Keratinocyte (primary cell): ENCODE data around the gene PPID. TPM values are rescaled to one million over a fixed set of nuclear protein-coding genes. Genes with fewer than 3 reads are reported as not detected.
A peak's percentile ranks its signal among the peaks of the same experiment; 100 is the strongest.

ENCODE experiments used
- DNase-seq: peaks from one replicate; pipeline ENCODE4 v3.0.0-alpha.2; 2011; ENCODE audit warnings: low read depth, missing footprints, low spot score
- FAIRE-seq: peaks from 2 replicates; lab custom pipeline; 2011; peaks lifted over from hg19 to GRCh38; lab: Jason Lieb, UNC
- H2AFZ ChIP-seq: 2 replicates; pipeline ENCODE4 v1.6.0; 2012; ENCODE audit warnings: low read length, control low read depth, inconsistent platforms; ENCODE audit not compliant: control insufficient read depth
- H3K27ac ChIP-seq: 2 replicates; pipeline ENCODE4 v1.5.1; 2011; ENCODE audit warnings: low read length; ENCODE audit not compliant: control insufficient read depth, insufficient read depth
- H3K27me3 ChIP-seq: 3 replicates; pipeline ENCODE4 v1.6.0; 2011; ENCODE audit warnings: low read length; ENCODE audit not compliant: control insufficient read depth, insufficient read depth; ENCODE audit errors: extremely low read depth
- H3K36me3 ChIP-seq, 2 experiments: 2 replicates in 1 of 2; 3 replicates in 1 of 2; pipeline ENCODE4 v1.5.1; 2011; ENCODE audit warnings: low read length in 2 of 2, mild to moderate bottlenecking in 1 of 2; ENCODE audit not compliant: control insufficient read depth in 2 of 2, insufficient read depth in 2 of 2; ENCODE audit errors: extremely low read depth in 1 of 2
- H3K4me1 ChIP-seq: 3 replicates; pipeline ENCODE4 v1.5.1; 2011; ENCODE audit warnings: low read length; ENCODE audit not compliant: control insufficient read depth, insufficient read depth; ENCODE audit errors: extremely low read depth
- H3K4me2 ChIP-seq: 3 replicates; pipeline ENCODE4 v1.6.0; 2011; ENCODE audit warnings: low read depth, low read length; ENCODE audit not compliant: control insufficient read depth, insufficient read depth; ENCODE audit errors: extremely low read depth
- H3K4me3 ChIP-seq, 3 experiments: fragments of 200-600 bp in 1 of 3; sonication (generic) in 1 of 3; 2 replicates in 2 of 3; 3 replicates in 1 of 3; pipeline ENCODE4 v1.5.1; 2011 to 2016; ENCODE audit warnings: low read length in 3 of 3, mild to moderate bottlenecking in 3 of 3, control low read depth in 2 of 3, inconsistent platforms in 1 of 3, low read depth in 1 of 3, mixed read lengths in 1 of 3, mixed run types in 1 of 3, moderate library complexity in 1 of 3; ENCODE audit not compliant: control insufficient read depth in 2 of 3, insufficient read depth in 2 of 3; ENCODE audit errors: extremely low read depth in 1 of 3
- H3K79me2 ChIP-seq: 2 replicates; pipeline ENCODE4 v1.6.0; 2012; ENCODE audit warnings: low read length; ENCODE audit not compliant: control insufficient read depth, insufficient read depth
- H3K9ac ChIP-seq: 3 replicates; pipeline ENCODE4 v1.6.0; 2011; ENCODE audit warnings: low read length; ENCODE audit not compliant: control insufficient read depth, insufficient read depth; ENCODE audit errors: extremely low read depth
- H3K9me1 ChIP-seq: 3 replicates; pipeline ENCODE4 v1.6.0; 2011; ENCODE audit warnings: low read length; ENCODE audit not compliant: control insufficient read depth, insufficient read depth; ENCODE audit errors: extremely low read depth
- H3K9me3 ChIP-seq: 2 replicates; pipeline ENCODE4 v1.5.1; 2012; ENCODE audit warnings: low read depth, low read length; ENCODE audit not compliant: control insufficient read depth
- H4K20me1 ChIP-seq: 3 replicates; pipeline ENCODE4 v1.6.0; 2011; ENCODE audit warnings: low read length; ENCODE audit not compliant: control insufficient read depth, insufficient read depth; ENCODE audit errors: extremely low read depth
- EZH2 ChIP-seq: IDR thresholded peaks from one replicate; pipeline ENCODE4 v1.6.1; 2012; ENCODE audit warnings: inconsistent platforms, mild to moderate bottlenecking, low read length, moderate library complexity
- dilution Hi-C: fragments of 300-500 bp; cut with MboI; formaldehyde crosslinking; loops from one replicate; pipeline ENCODE4 v1.7.0; 2020; ENCODE audit warnings: low sequenced_read_pairs; ENCODE audit not compliant: extremely low pct_ligation_motif_present
- polyA plus RNA-seq, 5 experiments: library from polyadenylated mRNA; depleted of rRNA in 3 of 5; stranded (reverse) in 3 of 5; stranded (forward) in 1 of 5; unstranded in 1 of 5; fragments of >200 nt; gene quantifications; 1 replicate in 1 of 5; 2 replicates in 3 of 5; 3 replicates in 1 of 5; pipeline versions ENCODE4 v1.2.1 to v1.2.3, GENCODE V29; 2011 to 2012; ENCODE audit warnings: missing spikeins in 2 of 5, low read depth in 1 of 5, low replicate concordance in 1 of 5
- TF ChIP-seq, protein P1 (sequence below), 3 experiments: IDR thresholded peaks in 1 of 3; conservative IDR thresholded peaks in 1 of 3; optimal IDR thresholded peaks in 1 of 3; 2 replicates in 2 of 3; 3 replicates in 1 of 3; pipeline versions ENCODE3 to v1.5.1; 2011; ENCODE audit warnings: low read length in 3 of 3, mild to moderate bottlenecking in 3 of 3, moderate library complexity in 2 of 3, control low read depth in 1 of 3, inconsistent platforms in 1 of 3; ENCODE audit not compliant: insufficient read depth in 2 of 3; ENCODE audit errors: extremely low read depth in 1 of 3

The PPID gene
- polyA plus RNA-seq, 1 donor (not counting 4 experiments of a cell fraction or from before 2014, with no cell fraction given): 27.2 TPM

DNA sequence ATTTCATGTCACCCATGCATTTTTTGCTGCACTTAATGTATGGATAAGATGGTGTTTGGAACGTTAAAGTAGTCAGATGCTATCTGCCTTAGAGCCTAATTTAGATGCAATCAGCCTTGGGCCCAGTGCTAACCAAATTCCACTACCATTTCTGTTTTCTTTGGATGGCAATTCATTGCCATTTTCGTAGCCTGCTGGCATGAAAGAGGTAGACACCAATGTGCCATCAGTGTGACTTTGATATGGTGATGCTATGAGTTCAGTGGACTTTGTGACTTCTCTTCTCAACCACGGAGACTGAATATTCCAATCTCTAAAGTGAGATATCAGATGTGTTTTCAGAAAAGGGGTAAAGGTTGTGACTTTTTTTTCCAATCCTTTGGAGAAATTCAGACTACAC is 49.6 kb downstream of the PPID start:
- Histone ChIP-seq H3K4me1 (peaks cover 10% of the 10 kb centered on the region), H3K27ac (no peak overlapping the region), H3K4me2 (no peak overlapping the region), H4K20me1 (no peaks in the 10 kb centered on the region), H3K79me2 (peaks cover 20% of the 10 kb centered on the region), H3K9me1 (no peaks in the 10 kb centered on the region), H3K9ac (no peak overlapping the region), H3K4me3 (no peak overlapping the region), H3K36me3 (no peaks in the 10 kb centered on the region), H3K27me3 (no peaks in the 10 kb centered on the region), H2AFZ (no peak overlapping the region), H3K9me3 (no peaks in the 10 kb centered on the region)
- TF ChIP-seq, protein P1, sequence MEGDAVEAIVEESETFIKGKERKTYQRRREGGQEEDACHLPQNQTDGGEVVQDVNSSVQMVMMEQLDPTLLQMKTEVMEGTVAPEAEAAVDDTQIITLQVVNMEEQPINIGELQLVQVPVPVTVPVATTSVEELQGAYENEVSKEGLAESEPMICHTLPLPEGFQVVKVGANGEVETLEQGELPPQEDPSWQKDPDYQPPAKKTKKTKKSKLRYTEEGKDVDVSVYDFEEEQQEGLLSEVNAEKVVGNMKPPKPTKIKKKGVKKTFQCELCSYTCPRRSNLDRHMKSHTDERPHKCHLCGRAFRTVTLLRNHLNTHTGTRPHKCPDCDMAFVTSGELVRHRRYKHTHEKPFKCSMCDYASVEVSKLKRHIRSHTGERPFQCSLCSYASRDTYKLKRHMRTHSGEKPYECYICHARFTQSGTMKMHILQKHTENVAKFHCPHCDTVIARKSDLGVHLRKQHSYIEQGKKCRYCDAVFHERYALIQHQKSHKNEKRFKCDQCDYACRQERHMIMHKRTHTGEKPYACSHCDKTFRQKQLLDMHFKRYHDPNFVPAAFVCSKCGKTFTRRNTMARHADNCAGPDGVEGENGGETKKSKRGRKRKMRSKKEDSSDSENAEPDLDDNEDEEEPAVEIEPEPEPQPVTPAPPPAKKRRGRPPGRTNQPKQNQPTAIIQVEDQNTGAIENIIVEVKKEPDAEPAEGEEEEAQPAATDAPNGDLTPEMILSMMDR (optimal IDR thresholded peaks at IDR 0.05 in 1 of 3, IDR thresholded peaks at IDR 0.05 in 1 of 3, conservative IDR thresholded peaks at IDR 0.05 in 1 of 3; ENCODE audit: extremely low read depth in 1 of 3, insufficient read depth in 2 of 3, low read length in 3 of 3): no peak
- TF ChIP-seq EZH2: no peak
- DNase-seq: no peak
- no peak for FAIRE-seq
- dilution Hi-C loops: no loop called here

DNA sequence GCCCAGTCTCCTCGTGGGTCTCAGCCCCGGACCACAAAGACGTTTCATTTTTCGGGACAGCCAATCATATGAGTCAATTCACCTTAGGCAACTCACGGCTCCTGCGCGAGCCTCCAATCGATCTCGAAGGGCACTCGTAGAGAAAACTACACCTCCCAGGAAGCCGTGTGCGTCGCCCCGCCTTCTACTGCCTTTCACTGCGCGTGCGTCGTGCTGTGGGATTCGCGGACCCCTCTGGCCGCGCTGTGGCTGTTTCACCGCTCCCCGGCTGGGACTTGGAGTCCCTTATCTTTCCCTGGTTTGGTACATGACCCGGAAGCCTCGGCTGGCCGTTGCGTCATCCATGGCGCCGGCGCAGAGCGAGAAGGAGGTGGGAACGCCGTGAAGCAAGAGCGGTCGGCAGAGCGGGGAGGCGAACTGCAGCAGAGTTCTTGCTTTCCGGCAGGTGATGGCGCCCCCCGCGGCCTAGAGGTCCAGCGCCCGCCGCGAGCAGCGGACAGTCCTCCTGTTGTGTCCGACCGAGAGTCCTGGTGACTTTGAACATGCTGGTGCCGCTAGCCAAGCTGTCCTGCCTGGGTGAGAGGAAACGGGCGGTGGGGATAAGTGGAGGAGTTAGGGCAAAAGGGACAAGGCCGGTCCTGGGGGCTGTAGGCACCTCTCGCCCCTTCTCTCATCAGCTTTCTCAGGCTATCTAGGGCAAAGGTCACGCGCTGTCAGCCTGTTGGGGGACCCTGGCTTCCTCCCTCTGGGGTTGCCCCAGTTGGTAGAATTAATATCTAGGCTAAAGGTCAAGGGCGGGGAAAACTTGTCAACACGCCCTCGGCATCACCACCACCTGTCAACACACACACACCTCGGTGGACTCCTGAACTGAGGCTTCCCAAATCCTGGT is 51.0 kb downstream of the PPID start, which contains the start of gene ETFDH:
Gene ETFDH, plus strand, starts transcription at position 382 of the 892 bp plus-strand sequence. Its CDS starts 161 bp downstream, at position 543.
- Histone ChIP-seq H3K9me3 (no peaks in the 10 kb centered on the region), H3K4me2 (peak within 1 kb of the TSS; percentile 84), H3K27me3 (no peaks in the 10 kb centered on the region), H3K4me1 (peaks cover 10% of the 10 kb centered on the region), H3K4me3 (peak within 1 kb of the TSS; percentile 53 to 77 (median 72)), H3K27ac (peak within 1 kb of the TSS; percentile 88), H2AFZ (peak within 1 kb of the TSS; percentile 100), H3K36me3 (no peaks in the 10 kb centered on the region), H3K9me1 (no peaks in the 10 kb centered on the region), H3K9ac (peak within 1 kb of the TSS; percentile 92), H4K20me1 (no peaks in the 10 kb centered on the region), H3K79me2 (peaks cover 22% of the 10 kb centered on the region)
- TF ChIP-seq, protein P1 (optimal IDR thresholded peaks at IDR 0.05 in 1 of 3, IDR thresholded peaks at IDR 0.05 in 1 of 3, conservative IDR thresholded peaks at IDR 0.05 in 1 of 3; ENCODE audit: extremely low read depth in 1 of 3, insufficient read depth in 2 of 3, low read length in 3 of 3): peak; percentile 66 to 92 (median 79)
- TF ChIP-seq EZH2: no peak
- peak; percentile 77 for FAIRE-seq
- dilution Hi-C loops: no loop called here
- DNase-seq: peak; percentile 87
